ENCODE data around the gene FAM114A1.
"Not testable (repeated sequence)": the region's sequence is repeated elsewhere in the genome, so short reads cannot be mapped to it uniquely, and the experiment has no call there.

The FAM114A1 gene

GRCh38 chr4:38907696-38908270 is 40.2 kb downstream of the FAM114A1 start:
- Histone ChIP-seq H3K27me3 (ENCODE audit: control insufficient read depth, insufficient read depth, low read length) (no peaks in the 10 kb centered on the region), H3K4me3 (ENCODE audit: low read depth, low read length) (no peak overlapping the region), H3K36me3 (ENCODE audit: control insufficient read depth, insufficient read depth, low read length) (peaks cover 3% of the 10 kb centered on the region), H3K9ac (ENCODE audit: low read depth, low read length) (no peak overlapping the region), H3K4me1 (ENCODE audit: control insufficient read depth, insufficient read depth, low read length) (no peaks in the 10 kb centered on the region), H3K9me3 (ENCODE audit: control insufficient read depth, insufficient read depth, low read length) (no peaks in the 10 kb centered on the region)

- peaks cover 3% of the 10 kb centered on the region for H3K36me3 ChIP-seq (ENCODE audit: control insufficient read depth, insufficient read depth, low read length)
- H3K9me3 ChIP-seq (ENCODE audit: control insufficient read depth, insufficient read depth, low read length) = no peaks in the 10 kb centered on the region
- no peaks in the 10 kb centered on the region for H3K4me1 ChIP-seq (ENCODE audit: control insufficient read depth, insufficient read depth, low read length)
- no peak overlapping the region for H3K4me3 ChIP-seq (ENCODE audit: low read depth, low read length)
- no peak overlapping the region for H3K9ac ChIP-seq (ENCODE audit: low read depth, low read length)
- H3K27me3 ChIP-seq (ENCODE audit: control insufficient read depth, insufficient read depth, low read length) = no peaks in the 10 kb centered on the region
Measured at GRCh38 chr4:38909015-38909414, 41.4 kb downstream of the FAM114A1 start.

GRCh38 chr4:38911257-38911656 is 43.7 kb downstream of the FAM114A1 start:
- Histone ChIP-seq H3K36me3 (ENCODE audit: control insufficient read depth, insufficient read depth, low read length) (peaks cover 3% of the 10 kb centered on the region), H3K9ac (ENCODE audit: low read depth, low read length) (no peak overlapping the region), H3K27me3 (ENCODE audit: control insufficient read depth, insufficient read depth, low read length) (no peaks in the 10 kb centered on the region), H3K4me3 (ENCODE audit: low read depth, low read length) (no peak overlapping the region), H3K9me3 (ENCODE audit: control insufficient read depth, insufficient read depth, low read length) (no peaks in the 10 kb centered on the region), H3K4me1 (ENCODE audit: control insufficient read depth, insufficient read depth, low read length) (no peaks in the 10 kb centered on the region)

- H3K36me3 ChIP-seq (ENCODE audit: control insufficient read depth, insufficient read depth, low read length) = peaks cover 3% of the 10 kb centered on the region
Measured at GRCh38 chr4:38914854-38915253, 47.2 kb downstream of the FAM114A1 start.

GRCh38 chr4:38916267-38916666 is 48.7 kb downstream of the FAM114A1 start:
- H3K9ac ChIP-seq (ENCODE audit: low read depth, low read length); H3K27me3 ChIP-seq (ENCODE audit: control insufficient read depth, insufficient read depth, low read length); H3K4me3 ChIP-seq (ENCODE audit: low read depth, low read length); H3K4me1 ChIP-seq (ENCODE audit: control insufficient read depth, insufficient read depth, low read length); H3K9me3 ChIP-seq (ENCODE audit: control insufficient read depth, insufficient read depth, low read length); H3K36me3 ChIP-seq (ENCODE audit: control insufficient read depth, insufficient read depth, low read length): not testable (repeated sequence)

More at GRCh38 chr4:38914854-38915253, 47.2 kb downstream of the FAM114A1 start:
- Histone ChIP-seq H3K9ac (ENCODE audit: low read depth, low read length) (no peak overlapping the region), H3K9me3 (ENCODE audit: control insufficient read depth, insufficient read depth, low read length) (no peaks in the 10 kb centered on the region), H3K4me1 (ENCODE audit: control insufficient read depth, insufficient read depth, low read length) (no peaks in the 10 kb centered on the region), H3K27me3 (ENCODE audit: control insufficient read depth, insufficient read depth, low read length) (no peaks in the 10 kb centered on the region), H3K4me3 (ENCODE audit: low read depth, low read length) (no peak overlapping the region)

GRCh38 chr4:38917481-38918025 is 49.9 kb downstream of the FAM114A1 start:
- Histone ChIP-seq H3K4me1 (ENCODE audit: control insufficient read depth, insufficient read depth, low read length) (no peaks in the 10 kb centered on the region), H3K4me3 (ENCODE audit: low read depth, low read length) (no peak overlapping the region), H3K9ac (ENCODE audit: low read depth, low read length) (no peak overlapping the region), H3K36me3 (ENCODE audit: control insufficient read depth, insufficient read depth, low read length) (no peaks in the 10 kb centered on the region), H3K9me3 (ENCODE audit: control insufficient read depth, insufficient read depth, low read length) (no peaks in the 10 kb centered on the region), H3K27me3 (ENCODE audit: control insufficient read depth, insufficient read depth, low read length) (no peaks in the 10 kb centered on the region)

- Histone ChIP-seq H3K4me1 (ENCODE audit: control insufficient read depth, insufficient read depth, low read length) (no peaks in the 10 kb centered on the region), H3K36me3 (ENCODE audit: control insufficient read depth, insufficient read depth, low read length) (no peaks in the 10 kb centered on the region), H3K9me3 (ENCODE audit: control insufficient read depth, insufficient read depth, low read length) (no peaks in the 10 kb centered on the region), H3K9ac (ENCODE audit: low read depth, low read length) (no peak overlapping the region), H3K4me3 (ENCODE audit: low read depth, low read length) (no peak overlapping the region), H3K27me3 (ENCODE audit: control insufficient read depth, insufficient read depth, low read length) (no peaks in the 10 kb centered on the region)
Measured at GRCh38 chr4:38919494-38919893, 51.9 kb downstream of the FAM114A1 start.

GRCh38 chr4:38920186-38920585 is 52.6 kb downstream of the FAM114A1 start:
- Histone ChIP-seq H3K9me3 (ENCODE audit: control insufficient read depth, insufficient read depth, low read length) (no peaks in the 10 kb centered on the region), H3K9ac (ENCODE audit: low read depth, low read length) (no peak overlapping the region), H3K4me1 (ENCODE audit: control insufficient read depth, insufficient read depth, low read length) (no peaks in the 10 kb centered on the region), H3K27me3 (ENCODE audit: control insufficient read depth, insufficient read depth, low read length) (no peaks in the 10 kb centered on the region), H3K4me3 (ENCODE audit: low read depth, low read length) (no peak overlapping the region), H3K36me3 (ENCODE audit: control insufficient read depth, insufficient read depth, low read length) (no peaks in the 10 kb centered on the region)

- Histone ChIP-seq H3K9me3 (ENCODE audit: control insufficient read depth, insufficient read depth, low read length) (no peaks in the 10 kb centered on the region), H3K4me3 (ENCODE audit: low read depth, low read length) (no peak overlapping the region), H3K4me1 (ENCODE audit: control insufficient read depth, insufficient read depth, low read length) (no peaks in the 10 kb centered on the region), H3K9ac (ENCODE audit: low read depth, low read length) (no peak overlapping the region), H3K36me3 (ENCODE audit: control insufficient read depth, insufficient read depth, low read length) (no peaks in the 10 kb centered on the region), H3K27me3 (ENCODE audit: control insufficient read depth, insufficient read depth, low read length) (no peaks in the 10 kb centered on the region)
Measured at GRCh38 chr4:38920677-38921076, 53.1 kb downstream of the FAM114A1 start.

GRCh38 chr4:38921151-38921550 is 53.5 kb downstream of the FAM114A1 start:
- Histone ChIP-seq H3K9me3 (ENCODE audit: control insufficient read depth, insufficient read depth, low read length) (no peaks in the 10 kb centered on the region), H3K4me3 (ENCODE audit: low read depth, low read length) (no peak overlapping the region), H3K27me3 (ENCODE audit: control insufficient read depth, insufficient read depth, low read length) (no peaks in the 10 kb centered on the region), H3K9ac (ENCODE audit: low read depth, low read length) (no peak overlapping the region), H3K36me3 (ENCODE audit: control insufficient read depth, insufficient read depth, low read length) (no peaks in the 10 kb centered on the region), H3K4me1 (ENCODE audit: control insufficient read depth, insufficient read depth, low read length) (no peaks in the 10 kb centered on the region)

GRCh38 chr4:38923746-38924145 is 56.1 kb downstream of the FAM114A1 start:
- Histone ChIP-seq H3K9me3 (ENCODE audit: control insufficient read depth, insufficient read depth, low read length) (no peaks in the 10 kb centered on the region), H3K4me1 (ENCODE audit: control insufficient read depth, insufficient read depth, low read length) (no peaks in the 10 kb centered on the region), H3K4me3 (ENCODE audit: low read depth, low read length) (no peak overlapping the region), H3K36me3 (ENCODE audit: control insufficient read depth, insufficient read depth, low read length) (no peaks in the 10 kb centered on the region), H3K9ac (ENCODE audit: low read depth, low read length) (no peak overlapping the region), H3K27me3 (ENCODE audit: control insufficient read depth, insufficient read depth, low read length) (no peaks in the 10 kb centered on the region)

GRCh38 chr4:38924353-38924752 is 56.7 kb downstream of the FAM114A1 start:
- H3K36me3 ChIP-seq (ENCODE audit: control insufficient read depth, insufficient read depth, low read length) = no peaks in the 10 kb centered on the region
- H3K9me3 ChIP-seq (ENCODE audit: control insufficient read depth, insufficient read depth, low read length) = no peaks in the 10 kb centered on the region
- no peaks in the 10 kb centered on the region for H3K4me1 ChIP-seq (ENCODE audit: control insufficient read depth, insufficient read depth, low read length)

More at GRCh38 chr4:38924353-38924752, 56.7 kb downstream of the FAM114A1 start:
- no peak overlapping the region for H3K4me3 ChIP-seq (ENCODE audit: low read depth, low read length)
- no peaks in the 10 kb centered on the region for H3K27me3 ChIP-seq (ENCODE audit: control insufficient read depth, insufficient read depth, low read length)
- H3K9ac ChIP-seq (ENCODE audit: low read depth, low read length) = no peak overlapping the region
